GM21381 (cell line): ENCODE measurements around the gene ZNF134.

Experiments used
- ATAC-seq: cut with Tn5 transposase; IDR thresholded peaks from one replicate; pipeline ENCODE4 v1.9.1; 2021; ENCODE audit warnings: mild to moderate bottlenecking, moderate library complexity; ENCODE audit not compliant: unreplicated experiment

The ZNF134 gene

DNA sequence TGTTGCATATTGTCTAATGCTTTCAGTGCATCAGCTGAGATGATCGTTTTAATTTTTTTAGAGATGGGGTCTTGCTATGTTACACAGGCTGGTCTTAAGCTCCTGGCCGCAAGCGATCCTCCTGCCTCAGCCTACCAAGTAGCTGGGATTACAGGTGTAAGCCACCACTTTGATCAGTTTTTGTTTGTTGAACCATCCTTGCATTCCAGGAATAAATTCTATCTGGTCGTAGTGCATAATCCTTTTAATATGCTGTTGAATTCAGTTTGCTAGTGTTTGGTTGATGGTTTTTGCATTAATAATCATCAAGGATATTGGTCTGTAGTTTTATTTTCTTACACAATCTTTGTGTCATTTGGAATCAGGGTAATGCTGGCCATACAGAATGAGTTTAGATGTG is 23.3 kb downstream of the ZNF134 start:
- no peak for ATAC-seq

GRCh38 chr19:57641715-57642234 is 27.7 kb downstream of the ZNF134 start:
- ATAC-seq, result no peak

DNA sequence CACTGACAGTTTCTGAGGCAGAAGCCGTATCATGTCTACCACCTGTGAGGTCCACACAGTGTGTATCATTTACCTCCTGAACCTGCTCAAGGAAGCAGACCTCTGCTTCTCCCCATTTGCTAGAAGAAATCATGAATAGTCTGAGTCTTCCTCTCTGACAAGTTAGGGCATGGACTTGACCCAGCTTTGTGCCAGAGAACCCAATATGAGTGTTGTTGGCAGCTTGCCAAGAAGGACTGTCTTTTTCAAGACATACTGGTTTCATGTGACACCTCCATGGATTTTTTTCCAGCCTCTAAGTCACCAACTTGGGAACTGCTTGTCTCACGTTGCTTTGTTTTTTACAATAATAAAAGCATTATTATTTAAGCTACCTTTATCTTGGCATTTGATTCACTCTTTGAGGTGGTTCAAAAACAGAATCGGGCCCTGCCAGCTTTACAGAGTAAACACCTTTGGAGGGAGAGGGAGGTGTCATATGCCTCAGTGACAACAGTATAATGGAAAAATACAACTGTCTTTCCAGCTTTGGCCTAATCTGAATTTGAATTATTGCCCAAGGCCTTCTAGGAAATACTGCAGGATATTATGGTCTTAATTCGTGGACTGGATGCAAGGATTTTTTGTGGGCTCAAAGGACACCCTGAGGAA is 28.5 kb downstream of the ZNF134 start:
- ATAC-seq, result no peak

GRCh38 chr19:57643734-57644133 is 29.7 kb downstream of the ZNF134 start:
- ATAC-seq, result no peak

- ATAC-seq, result no peak
Observed at GRCh38 chr19:57648331-57649003, 34.4 kb downstream of the ZNF134 start.

DNA sequence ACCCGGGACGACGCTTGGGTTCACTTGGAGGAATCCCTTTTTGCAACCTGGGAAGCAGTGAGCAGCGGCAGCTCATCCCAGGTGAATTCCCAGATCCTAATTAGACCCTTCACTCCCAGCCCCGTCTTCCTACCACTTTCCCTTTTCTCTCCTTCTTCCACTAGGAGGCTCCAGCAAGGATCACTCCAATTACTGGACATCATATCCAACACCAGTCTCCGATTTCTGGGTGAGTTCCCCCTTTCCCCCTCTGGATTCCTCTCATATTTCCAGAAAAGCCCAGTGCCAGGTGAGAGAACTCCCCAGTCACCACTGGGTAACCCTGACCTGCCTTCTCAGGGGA is 37.6 kb downstream of the ZNF134 start:
- ATAC-seq, result no peak

GRCh38 chr19:57653689-57654088 is 39.6 kb downstream of the ZNF134 start:
- no peak for ATAC-seq

DNA sequence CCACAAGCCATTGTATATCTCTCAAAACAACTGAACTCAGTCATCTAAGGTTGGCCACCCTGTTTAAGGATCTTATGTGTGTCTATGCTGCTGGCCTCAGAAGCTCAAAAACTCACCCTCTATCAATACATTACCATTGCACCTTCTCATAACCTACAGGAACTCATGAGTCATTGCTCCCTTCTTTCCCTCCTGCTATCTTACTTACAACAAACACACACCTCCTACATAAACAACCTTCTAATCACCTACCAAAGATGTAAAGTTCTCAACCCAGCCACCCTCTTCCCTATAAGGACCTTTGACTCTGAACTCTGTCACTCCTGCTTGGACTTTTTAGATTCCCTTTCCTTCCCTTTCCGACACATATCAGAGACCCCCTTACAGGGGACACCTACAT is 41.4 kb downstream of the ZNF134 start:
- ATAC-seq, result no peak

GRCh38 chr19:57656346-57656745 is 42.3 kb downstream of the ZNF134 start:
- ATAC-seq, result no peak

- no peak for ATAC-seq
Observed at GRCh38 chr19:57664269-57665127, 50.5 kb downstream of the ZNF134 start.

GRCh38 chr19:57665261-57665806 is 51.3 kb downstream of the ZNF134 start:
- no peak for ATAC-seq

DNA sequence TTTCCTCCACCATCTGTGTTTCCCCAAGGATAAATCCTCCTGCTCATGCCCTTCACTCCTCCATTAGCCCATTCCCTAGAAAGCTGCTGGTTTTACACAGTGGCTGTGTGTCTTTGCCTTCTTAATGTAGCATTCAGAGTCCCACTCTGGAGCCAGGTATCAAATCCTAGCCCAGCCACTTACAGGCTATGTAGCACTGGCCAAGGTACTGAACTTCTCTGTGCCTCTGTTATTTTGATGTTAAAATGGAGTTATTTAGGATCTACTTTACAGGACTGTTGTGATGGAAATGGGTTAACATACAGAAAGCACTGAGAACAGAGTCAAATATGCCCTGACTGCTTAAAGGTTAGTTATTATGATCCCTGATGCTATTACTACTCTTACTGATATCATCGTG is 53.2 kb downstream of the ZNF134 start:
- ATAC-seq, result no peak

DNA sequence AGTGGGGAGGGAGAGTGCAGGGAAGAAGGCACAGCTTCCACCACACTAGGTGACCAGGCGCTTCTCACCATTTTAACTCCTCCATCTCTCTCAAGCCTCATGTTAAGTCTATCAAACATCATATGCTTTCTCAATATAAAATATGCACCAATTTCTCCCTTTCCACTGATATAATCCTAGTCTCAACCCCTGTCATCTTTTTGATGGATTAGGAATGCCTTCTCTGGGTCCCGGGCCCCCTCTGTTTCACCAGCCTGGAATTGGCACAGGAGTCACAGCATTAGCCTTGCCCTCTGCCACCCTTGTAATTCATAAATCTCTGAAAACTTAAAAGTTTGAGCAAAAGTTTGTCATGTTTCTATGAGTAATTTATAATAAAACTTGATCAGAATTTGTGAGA is 54.6 kb downstream of the ZNF134 start, which contains the start of gene ZSCAN4:
Gene ZSCAN4, plus strand, starts transcription at position 301 of the 400 bp plus-strand sequence. CDS start 7,211 bp downstream, outside the sequence.
- no peak for ATAC-seq

DNA sequence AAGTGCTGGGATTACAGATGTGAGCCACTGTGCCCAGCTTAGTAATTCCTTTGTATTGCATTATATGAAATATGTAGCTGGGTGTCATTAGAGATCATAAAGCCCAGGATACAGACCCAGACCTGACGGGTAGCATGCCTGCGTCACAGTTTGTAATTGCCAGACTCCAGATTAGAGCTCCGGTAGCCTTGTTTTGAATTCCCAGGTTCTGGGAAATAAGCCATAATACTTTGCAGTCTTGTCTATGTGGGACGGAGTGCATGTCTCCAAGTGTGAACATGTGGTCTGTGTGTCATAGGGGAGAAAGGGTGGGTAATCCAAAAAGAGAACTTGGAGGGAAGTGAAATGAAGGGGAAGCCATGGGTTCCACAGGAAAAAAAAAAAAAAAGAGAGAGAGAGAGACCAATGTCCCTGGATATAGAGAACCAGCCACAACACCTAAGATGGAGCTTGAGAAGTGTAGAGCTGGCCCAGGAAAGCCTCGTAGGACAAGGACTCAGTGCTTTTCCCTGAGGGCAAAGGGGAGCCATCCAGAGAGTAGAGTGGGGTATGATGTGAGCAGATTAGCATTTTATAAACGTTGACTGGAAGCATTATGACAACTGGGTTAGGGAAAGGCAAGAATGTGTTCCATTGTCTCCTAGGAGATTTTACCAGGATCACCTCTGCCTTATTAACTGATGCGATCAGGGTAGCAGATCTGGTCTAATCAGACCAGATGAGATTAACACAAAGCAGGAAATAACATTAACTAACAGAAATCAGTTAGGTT is 57.3 kb downstream of the ZNF134 start:
- no peak for ATAC-seq

DNA sequence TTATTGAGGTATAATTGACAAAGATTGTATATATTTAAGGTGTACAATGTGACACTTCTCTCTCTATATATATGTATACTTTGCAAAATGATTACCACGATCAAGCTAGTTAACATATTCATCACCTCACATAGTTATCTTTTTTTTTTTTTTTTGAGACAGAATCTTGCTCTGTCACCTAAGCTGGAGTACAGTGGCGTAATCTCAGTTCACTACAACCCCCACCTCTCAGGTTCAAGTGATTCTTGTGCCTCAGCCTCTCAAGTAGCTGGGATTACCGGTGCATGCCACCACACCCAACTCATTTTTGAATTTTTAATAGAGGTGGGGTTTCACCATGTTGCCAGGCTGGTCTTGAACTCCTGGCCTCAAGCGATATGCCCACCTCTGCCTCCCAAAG is 58.4 kb downstream of the ZNF134 start:
- ATAC-seq, result no peak
